HG02943 (cell line): ENCODE data around the gene BCAP31.
"Not testable (repeated sequence)": the region's sequence is repeated elsewhere in the genome, so short reads cannot be mapped to it uniquely, and the experiment has no call there.

Experiments
- ATAC-seq: cut with Tn5 transposase; IDR thresholded peaks from one replicate; pipeline ENCODE4 v1.9.1; 2021; ENCODE audit warnings: mild to moderate bottlenecking, low read depth, moderate library complexity; ENCODE audit not compliant: unreplicated experiment

The BCAP31 gene

GRCh38 chrX:153685156-153685536, 39.0 kb downstream of the BCAP31 start:
- ATAC-seq, result no peak

- ATAC-seq, result no peak
These were observed 39.6 kb downstream of the BCAP31 start for GRCh38 chrX:153684467-153685155.

GRCh38 chrX:153683486-153683885, 40.7 kb downstream of the BCAP31 start:
- ATAC-seq, result not testable (repeated sequence)

GRCh38 chrX:153681175-153681574, 43.0 kb downstream of the BCAP31 start:
- ATAC-seq, result no peak

- ATAC-seq, result no peak
These were observed 49.9 kb downstream of the BCAP31 start for GRCh38 chrX:153674219-153674851.

GRCh38 chrX:153673428-153674218, 50.6 kb downstream of the BCAP31 start, which contains the start of gene PNCK:
PNCK (minus strand) TSS chrX:153673813; CDS start chrX:153673076, 737 bp downstream.
- ATAC-seq, result no peak

GRCh38 chrX:153672531-153673427, 51.4 kb downstream of the BCAP31 start:
- ATAC-seq, result no peak

- ATAC-seq, result no peak
These were observed 52.3 kb downstream of the BCAP31 start for GRCh38 chrX:153671589-153672530.

- no peak for ATAC-seq
These were observed 53.2 kb downstream of the BCAP31 start for GRCh38 chrX:153670748-153671588.

GRCh38 chrX:153669901-153670731, 54.1 kb downstream of the BCAP31 start:
- no peak for ATAC-seq

GRCh38 chrX:153669174-153669890, 54.9 kb downstream of the BCAP31 start:
- no peak for ATAC-seq

GRCh38 chrX:153668423-153669173, 55.6 kb downstream of the BCAP31 start:
- no peak for ATAC-seq

- ATAC-seq, result no peak
These were observed 56.2 kb downstream of the BCAP31 start for GRCh38 chrX:153667956-153668396.

- no peak for ATAC-seq
These were observed 56.8 kb downstream of the BCAP31 start for GRCh38 chrX:153667281-153667955.

GRCh38 chrX:153665726-153666306, 58.4 kb downstream of the BCAP31 start:
- ATAC-seq, result no peak
